MM.1S (cell line): ENCODE measurements around the gene PTPRJ.

Experiments used
- DNase-seq: peaks from one replicate; pipeline ENCODE4 v3.0.0-alpha.2; 2015
- H2AFZ ChIP-seq: fragments of 300-600 bp; sonication (generic); 2 replicates; pipeline ENCODE4 v1.6.0; 2016; ENCODE audit warnings: antibody characterized with exemption, low read length
- H3F3A ChIP-seq: fragments of 300-600 bp; sonication (generic); 2 replicates; pipeline ENCODE4 v1.6.1; 2016; ENCODE audit warnings: mild to moderate bottlenecking, antibody characterized with exemption, low read length, moderate library complexity, mixed read lengths; ENCODE audit not compliant: insufficient read depth
- H3K27ac ChIP-seq: fragments of 300-600 bp; sonication (generic); 2 replicates; pipeline ENCODE4 v1.5.1; 2016; ENCODE audit warnings: mild to moderate bottlenecking, low read length
- H3K27me3 ChIP-seq: fragments of 300-600 bp; sonication (generic); replicated peaks from 2 replicates; pipeline ENCODE4 v1.6.0; 2016; ENCODE audit warnings: low read length; ENCODE audit not compliant: insufficient read depth
- H3K36me3 ChIP-seq: fragments of 300-600 bp; sonication (generic); replicated peaks from 2 replicates; pipeline ENCODE4 v1.6.1; 2016; ENCODE audit warnings: mild to moderate bottlenecking, low read length, mixed read lengths; ENCODE audit not compliant: insufficient read depth
- H3K4me1 ChIP-seq: fragments of 300-600 bp; sonication (generic); 2 replicates; pipeline ENCODE4 v1.6.1; 2016; ENCODE audit warnings: low read length, mixed read lengths
- H3K4me2 ChIP-seq: fragments of 300-600 bp; sonication (generic); 2 replicates; pipeline ENCODE4 v1.6.0; 2016; ENCODE audit warnings: low read depth, low read length
- H3K4me3 ChIP-seq: fragments of 300-600 bp; sonication (generic); 2 replicates; pipeline ENCODE4 v1.5.1; 2016; ENCODE audit warnings: low read length, mixed read lengths
- H3K79me2 ChIP-seq: fragments of 300-600 bp; sonication (generic); 2 replicates; pipeline ENCODE4 v1.6.1; 2016; ENCODE audit warnings: mixed run types, low read length, mixed read lengths
- H3K9ac ChIP-seq: fragments of 300-600 bp; sonication (generic); 2 replicates; pipeline ENCODE4 v1.6.1; 2016; ENCODE audit warnings: low read length, mixed read lengths
- H3K9me2 ChIP-seq: fragments of 300-600 bp; sonication (generic); replicated peaks from 2 replicates; pipeline ENCODE4 v1.6.1; 2016; ENCODE audit warnings: mild to moderate bottlenecking, low read length, mixed read lengths; ENCODE audit not compliant: insufficient read depth
- H3K9me3 ChIP-seq: fragments of 300-600 bp; sonication (generic); replicated peaks from 2 replicates; pipeline ENCODE4 v1.6.1; 2016; ENCODE audit warnings: mild to moderate bottlenecking, low read length, mixed read lengths; ENCODE audit not compliant: insufficient read depth
- H4K20me1 ChIP-seq: fragments of 300-600 bp; sonication (generic); 2 replicates; pipeline ENCODE4 v1.6.1; 2016; ENCODE audit warnings: mild to moderate bottlenecking, low read length, moderate library complexity, mixed read lengths; ENCODE audit not compliant: insufficient read depth
- CTCF ChIP-seq: fragments of 300-600 bp; sonication (generic); IDR thresholded peaks from 2 replicates; pipeline ENCODE4 v1.5.1; 2016; ENCODE audit warnings: antibody characterized with exemption, low read length, mixed read lengths
- EZH2 ChIP-seq: fragments of 300-600 bp; sonication (generic); optimal IDR thresholded peaks from 2 replicates; pipeline ENCODE3; 2017; ENCODE audit warnings: low read depth, mild to moderate bottlenecking, antibody characterized with exemption, low read length, mixed read lengths
- EZH2phosphoT487 ChIP-seq: fragments of 300-600 bp; sonication (generic); IDR thresholded peaks from 2 replicates; pipeline ENCODE4 v1.6.1; 2018; ENCODE audit warnings: antibody characterized with exemption, low read length

PTPRJ gene

GRCh38 chr11:48142889-48143288 is 162.5 kb downstream of the PTPRJ start:
- H4K20me1 ChIP-seq: no peaks in the 10 kb centered on the region
- no peaks in the 10 kb centered on the region for H3K9me2 ChIP-seq
- H3F3A ChIP-seq: no peaks in the 10 kb centered on the region
- H3K27ac ChIP-seq: no peak overlapping the region
- TF ChIP-seq EZH2 (no peak), EZH2phosphoT487 (no peak), CTCF (no peak)
- no peak overlapping the region for H3K4me3 ChIP-seq
- H3K27me3 ChIP-seq: no peaks in the 10 kb centered on the region
- no peaks in the 10 kb centered on the region for H3K9me3 ChIP-seq
- H3K4me1 ChIP-seq: no peaks in the 10 kb centered on the region
- no peaks in the 10 kb centered on the region for H3K79me2 ChIP-seq
- no peak overlapping the region for H3K9ac ChIP-seq
- no peak for DNase-seq
- no peak overlapping the region for H3K4me2 ChIP-seq
- H3K36me3 ChIP-seq: no peaks in the 10 kb centered on the region
- H2AFZ ChIP-seq: no peak overlapping the region

GRCh38 chr11:48148749-48149148 is 168.4 kb downstream of the PTPRJ start:
- no peaks in the 10 kb centered on the region for H3K36me3 ChIP-seq
- H3K4me2 ChIP-seq: no peak overlapping the region
- no peaks in the 10 kb centered on the region for H3K9me2 ChIP-seq
- H3K27ac ChIP-seq: no peak overlapping the region
- TF ChIP-seq EZH2phosphoT487 (no peak), CTCF (no peak), EZH2 (no peak)
- no peak overlapping the region for H2AFZ ChIP-seq
- no peak overlapping the region for H3K9ac ChIP-seq
- H3K79me2 ChIP-seq: no peaks in the 10 kb centered on the region
- DNase-seq: no peak
- no peaks in the 10 kb centered on the region for H3K4me1 ChIP-seq
- no peaks in the 10 kb centered on the region for H4K20me1 ChIP-seq
- H3K4me3 ChIP-seq: no peak overlapping the region
- no peaks in the 10 kb centered on the region for H3K9me3 ChIP-seq
- H3K27me3 ChIP-seq: no peaks in the 10 kb centered on the region
- H3F3A ChIP-seq: no peaks in the 10 kb centered on the region

GRCh38 chr11:48150213-48150612 is 169.9 kb downstream of the PTPRJ start:
- Histone ChIP-seq H3K4me3 (no peak overlapping the region), H3K9me2 (no peaks in the 10 kb centered on the region), H3K4me2 (no peak overlapping the region), H3K9ac (no peak overlapping the region), H3K9me3 (no peaks in the 10 kb centered on the region), H4K20me1 (no peaks in the 10 kb centered on the region), H3K79me2 (no peaks in the 10 kb centered on the region), H2AFZ (no peak overlapping the region), H3F3A (no peaks in the 10 kb centered on the region), H3K4me1 (no peaks in the 10 kb centered on the region), H3K27ac (no peak overlapping the region), H3K27me3 (no peaks in the 10 kb centered on the region), H3K36me3 (no peaks in the 10 kb centered on the region)
- TF ChIP-seq EZH2phosphoT487 (no peak), CTCF (no peak), EZH2 (no peak)
- no peak for DNase-seq
